SU-DHL-6 (cell line): ENCODE results near the gene CDK14.

ENCODE experiments used
- H2AFZ ChIP-seq: fragments of 200-600 bp; sonication (generic); 2 replicates; pipeline ENCODE4 v1.6.1; 2014; ENCODE audit warnings: low read depth, mild to moderate bottlenecking, moderate library complexity, mixed read lengths, antibody characterized with exemption, low read length; ENCODE audit not compliant: severe bottlenecking
- H3F3A ChIP-seq: fragments of 200-600 bp; shearing (Covaris generic); 2 replicates; pipeline ENCODE4 v1.6.0; 2016; ENCODE audit warnings: antibody characterized with exemption, mild to moderate bottlenecking; ENCODE audit not compliant: insufficient read depth
- H3K27ac ChIP-seq: fragments of 200-600 bp; sonication (generic); 2 replicates; pipeline ENCODE4 v1.5.1; 2016; ENCODE audit warnings: low read depth, mild to moderate bottlenecking, low read length, moderate library complexity, mixed read lengths
- H3K27me3 ChIP-seq: fragments of 200-600 bp; sonication (generic), shearing (Covaris generic); 2 replicates; pipeline ENCODE4 v1.6.0; 2014; ENCODE audit warnings: mild to moderate bottlenecking, low read length
- H3K36me3 ChIP-seq: fragments of 200-600 bp; sonication (generic); 2 replicates; pipeline ENCODE4 v1.6.1; 2014; ENCODE audit warnings: mild to moderate bottlenecking, low read length, mixed read lengths
- H3K4me2 ChIP-seq: fragments of 300-600, 200-600 bp; shearing (Covaris generic), sonication (generic); 2 replicates; pipeline ENCODE4 v1.6.0; 2014; ENCODE audit warnings: low read length, low read depth, mild to moderate bottlenecking; ENCODE audit not compliant: poor library complexity, severe bottlenecking
- H3K4me3 ChIP-seq: fragments of 200-600 bp; sonication (generic); 2 replicates; pipeline ENCODE4 v1.5.1; 2014; ENCODE audit warnings: antibody characterized with exemption, low read length, mild to moderate bottlenecking, mixed read lengths; ENCODE audit not compliant: insufficient read depth, poor library complexity, severe bottlenecking
- H3K79me2 ChIP-seq: fragments of 200-600 bp; sonication (generic); 2 replicates; pipeline ENCODE4 v1.6.1; 2014; ENCODE audit warnings: mild to moderate bottlenecking, low read length, moderate library complexity; ENCODE audit not compliant: insufficient read depth
- H3K9ac ChIP-seq: fragments of 200-600 bp; sonication (generic); 2 replicates; pipeline ENCODE4 v1.7.0; 2014; ENCODE audit warnings: mild to moderate bottlenecking, low read length
- H3K9me2 ChIP-seq: fragments of 200-600 bp; sonication (generic); replicated peaks from 2 replicates; pipeline ENCODE4 v1.6.1; 2014; ENCODE audit warnings: low read length; ENCODE audit not compliant: insufficient read depth
- H3K9me3 ChIP-seq: fragments of 200-600 bp; sonication (generic); 2 replicates; pipeline ENCODE4 v1.6.1; 2014; ENCODE audit warnings: low read length, mixed read lengths; ENCODE audit not compliant: insufficient read depth
- H4K20me1 ChIP-seq: fragments of 200-600 bp; sonication (generic); 2 replicates; pipeline ENCODE4 v1.6.1; 2014; ENCODE audit warnings: low read depth, mild to moderate bottlenecking, antibody characterized with exemption, low read length, moderate library complexity, mixed read lengths
- CTCF ChIP-seq: fragments of 200-600 bp; sonication (generic); IDR thresholded peaks from one replicate; pipeline ENCODE4 v1.5.1; 2017; ENCODE audit warnings: antibody characterized with exemption, mild to moderate bottlenecking, low read length, moderate library complexity; ENCODE audit not compliant: insufficient read depth, poor library complexity, severe bottlenecking
- EZH2phosphoT487 ChIP-seq: fragments of 200-600 bp; sonication (generic), shearing (Covaris generic); conservative IDR thresholded peaks from 2 replicates; pipeline ENCODE4 v1.6.1; 2018; ENCODE audit warnings: mild to moderate bottlenecking, antibody characterized with exemption, low read length, moderate library complexity, mixed read lengths

Gene CDK14

DNA sequence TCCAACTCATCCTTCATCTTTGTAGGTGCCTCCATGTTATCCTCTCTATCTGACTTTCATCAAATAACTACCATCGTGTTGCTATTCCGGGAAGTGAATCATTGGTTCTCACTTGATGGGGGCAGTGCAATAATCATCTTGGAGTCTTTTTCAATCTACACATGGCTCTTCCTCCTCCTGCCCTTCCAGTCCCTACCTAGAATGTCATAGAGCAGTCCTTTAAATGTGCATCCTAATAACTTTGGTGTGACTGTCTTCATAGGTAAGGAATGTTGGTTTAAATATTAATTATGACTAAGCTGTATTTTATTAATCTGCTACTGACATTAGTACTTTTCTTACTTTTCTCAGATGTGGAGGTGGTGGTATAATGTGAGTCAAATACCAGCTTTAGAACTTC lies 8.4 kb upstream of the CDK14 start:
- H3K79me2 ChIP-seq = no peaks in the 10 kb centered on the region
- H3K9me2 ChIP-seq = no peaks in the 10 kb centered on the region
- H4K20me1 ChIP-seq = no peaks in the 10 kb centered on the region
- H3F3A ChIP-seq = no peaks in the 10 kb centered on the region
- no peak overlapping the region for H3K27ac ChIP-seq
- no peak overlapping the region for H3K9ac ChIP-seq
- no peaks in the 10 kb centered on the region for H3K27me3 ChIP-seq
- no peak overlapping the region for H3K4me2 ChIP-seq
- no peaks in the 10 kb centered on the region for H3K36me3 ChIP-seq
- no peak for TF ChIP-seq EZH2phosphoT487
- TF ChIP-seq CTCF = no peak
- H3K4me3 ChIP-seq = no peak overlapping the region
- H2AFZ ChIP-seq = no peak overlapping the region
- H3K9me3 ChIP-seq = no peaks in the 10 kb centered on the region

- Histone ChIP-seq H3K27me3 (no peaks in the 10 kb centered on the region), H3K9me2 (no peaks in the 10 kb centered on the region), H3K4me2 (no peak overlapping the region), H2AFZ (no peak overlapping the region), H3F3A (peaks cover 6% of the 10 kb centered on the region; the same call in 1 of the 2 replicates), H3K36me3 (no peaks in the 10 kb centered on the region), H3K9me3 (no peaks in the 10 kb centered on the region), H3K79me2 (no peaks in the 10 kb centered on the region), H4K20me1 (no peaks in the 10 kb centered on the region), H3K9ac (no peak overlapping the region), H3K4me3 (no peak overlapping the region), H3K27ac (no peak overlapping the region)
- TF ChIP-seq CTCF (no peak), EZH2phosphoT487 (no peak)
Observed at GRCh38 chr7:90592033-90592432, 4.1 kb upstream of the CDK14 start.

- Histone ChIP-seq H3F3A (peaks cover 15% of the 10 kb centered on the region), H3K9ac (no peak overlapping the region), H3K9me2 (no peaks in the 10 kb centered on the region), H3K79me2 (no peaks in the 10 kb centered on the region), H3K4me2 (no peak overlapping the region), H2AFZ (no peak overlapping the region), H3K27me3 (no peaks in the 10 kb centered on the region), H3K9me3 (no peaks in the 10 kb centered on the region), H4K20me1 (no peaks in the 10 kb centered on the region), H3K27ac (no peak overlapping the region), H3K36me3 (no peaks in the 10 kb centered on the region), H3K4me3 (no peak overlapping the region)
- no peak for TF ChIP-seq EZH2phosphoT487
- TF ChIP-seq CTCF = no peak
Observed at GRCh38 chr7:90593205-90593604, 2.9 kb upstream of the CDK14 start.
